ENCODE data around the gene KCNJ6. TPM values are rescaled to one million over a fixed set of nuclear protein-coding genes. Genes with fewer than 3 reads are reported as not detected.
A peak's percentile ranks its signal among the peaks of the same experiment; 100 is the strongest.

The KCNJ6 gene
- total and polyA plus RNA-seq, 2 experiments from 2014 or later: 0.07 to 0.46 TPM

GRCh38 chr21:37757606-37758376 lies 158.5 kb downstream of the KCNJ6 start:
- TF ChIP-seq EZH2phosphoT487 (IDR thresholded peaks at IDR 0.05; ENCODE audit: low read depth, severe bottlenecking, unreplicated experiment) (no peak), EZH2 (IDR thresholded peaks at IDR 0.05; ENCODE audit: borderline replicate concordance) (no peak), CTCF (IDR thresholded peaks at IDR 0.05; ENCODE audit: poor library complexity) (no peak)
- H3K9me3 ChIP-seq (ENCODE audit: low read depth): no peaks in the 10 kb centered on the region
- H3K27me3 ChIP-seq: peaks cover 3% of the 10 kb centered on the region
- no peaks in the 10 kb centered on the region for H3K79me2 ChIP-seq
- DNase-seq (ENCODE audit: low spot score): no peak
- no peaks in the 10 kb centered on the region for H3K9me2 ChIP-seq (replicated peaks; ENCODE audit: insufficient read depth)
- H3K27ac ChIP-seq: no peak overlapping the region
- whole genome bisulfite sequencing (ENCODE audit: low lambda C conversion rate, missing lambda C conversion rate): 77% methylated on average over 11 of the region's 11 CpGs
- H4K20me1 ChIP-seq (ENCODE audit: insufficient read depth, poor library complexity, severe bottlenecking): no peaks in the 10 kb centered on the region
- H2AFZ ChIP-seq: no peak overlapping the region
- no peak overlapping the region for H3K4me2 ChIP-seq
- H3K36me3 ChIP-seq (replicated peaks; ENCODE audit: insufficient read depth, low read depth): no peaks in the 10 kb centered on the region
- no peak overlapping the region for H3K4me3 ChIP-seq
- no peaks in the 10 kb centered on the region for H3K4me1 ChIP-seq (ENCODE audit: insufficient read depth)

GRCh38 chr21:37753122-37753599 lies 163.1 kb downstream of the KCNJ6 start:
- H3K4me2 ChIP-seq: no peak overlapping the region
- no peak overlapping the region for H3K27ac ChIP-seq
- no peak overlapping the region for H3K4me3 ChIP-seq
- H3K27me3 ChIP-seq: peaks cover 3% of the 10 kb centered on the region
- DNase-seq (ENCODE audit: low spot score): no peak
- no peak overlapping the region for H2AFZ ChIP-seq
- no peaks in the 10 kb centered on the region for H3K9me3 ChIP-seq (ENCODE audit: low read depth)
- H3K79me2 ChIP-seq: no peaks in the 10 kb centered on the region
- TF ChIP-seq EZH2 (IDR thresholded peaks at IDR 0.05; ENCODE audit: borderline replicate concordance) (no peak), CTCF (IDR thresholded peaks at IDR 0.05; ENCODE audit: poor library complexity) (no peak), EZH2phosphoT487 (IDR thresholded peaks at IDR 0.05; ENCODE audit: low read depth, severe bottlenecking, unreplicated experiment) (no peak)
- H3K36me3 ChIP-seq (replicated peaks; ENCODE audit: insufficient read depth, low read depth): no peaks in the 10 kb centered on the region
- H3K9me2 ChIP-seq (replicated peaks; ENCODE audit: insufficient read depth): no peaks in the 10 kb centered on the region
- no peaks in the 10 kb centered on the region for H4K20me1 ChIP-seq (ENCODE audit: insufficient read depth, poor library complexity, severe bottlenecking)
- WGBS (ENCODE audit: low lambda C conversion rate, missing lambda C conversion rate): 54% methylated on average over 12 of the region's 12 CpGs
- peaks cover 10% of the 10 kb centered on the region for H3K4me1 ChIP-seq (ENCODE audit: insufficient read depth)

- DNase-seq (ENCODE audit: low spot score): peak; percentile 58
- H3K9me2 ChIP-seq (replicated peaks; ENCODE audit: insufficient read depth): no peaks in the 10 kb centered on the region
- H3K36me3 ChIP-seq (replicated peaks; ENCODE audit: insufficient read depth, low read depth): no peaks in the 10 kb centered on the region
- H3K27me3 ChIP-seq: peaks cover 3% of the 10 kb centered on the region
- 54% methylated on average over 10 of the region's 10 CpGs for WGBS (ENCODE audit: low lambda C conversion rate, missing lambda C conversion rate)
- H3K79me2 ChIP-seq: no peaks in the 10 kb centered on the region
- H4K20me1 ChIP-seq (ENCODE audit: insufficient read depth, poor library complexity, severe bottlenecking): no peaks in the 10 kb centered on the region
- H3K4me2 ChIP-seq: no peak overlapping the region
- no peak overlapping the region for H3K27ac ChIP-seq
- H3K4me1 ChIP-seq (ENCODE audit: insufficient read depth): peaks cover 10% of the 10 kb centered on the region
- H3K4me3 ChIP-seq: no peak overlapping the region
- H3K9me3 ChIP-seq (ENCODE audit: low read depth): no peaks in the 10 kb centered on the region
- TF ChIP-seq CTCF (IDR thresholded peaks at IDR 0.05; ENCODE audit: poor library complexity) (no peak), EZH2 (IDR thresholded peaks at IDR 0.05; ENCODE audit: borderline replicate concordance) (no peak), EZH2phosphoT487 (IDR thresholded peaks at IDR 0.05; ENCODE audit: low read depth, severe bottlenecking, unreplicated experiment) (no peak)
- no peak overlapping the region for H2AFZ ChIP-seq
Measured at GRCh38 chr21:37751268-37751975, 164.8 kb downstream of the KCNJ6 start.

Measured in hepatocyte (in vitro differentiated cells).